GM12878 (cell line): Measurements from ENCODE around the gene ARF5. TPM values are rescaled to one million over a fixed set of nuclear protein-coding genes. Genes with fewer than 3 reads are reported as not detected.

Experiments
- ATF7 ChIP-seq: fragments of 450-650 bp; IDR thresholded peaks from 2 replicates; pipeline ENCODE4 v1.6.1; 2016; ENCODE audit warnings: low read depth, mild to moderate bottlenecking
- BCL3 ChIP-seq: IDR thresholded peaks from 2 replicates; pipeline ENCODE4 v1.6.1; 2011; ENCODE audit warnings: borderline replicate concordance, low read depth, mild to moderate bottlenecking, moderate library complexity, low read length; ENCODE audit not compliant: insufficient read depth, poor library complexity, severe bottlenecking
- BRCA1 ChIP-seq: IDR thresholded peaks from 2 replicates; pipeline ENCODE4 v1.6.1; 2011; ENCODE audit warnings: low read depth, low read length, improper control_type of control experiment
- CHD2 ChIP-seq: IDR thresholded peaks from 2 replicates; pipeline ENCODE4 v1.6.1; 2011; ENCODE audit warnings: low read depth, low read length, improper control_type of control experiment, borderline replicate concordance
- ETV6 ChIP-seq, 2 experiments: fragments of 450-650 bp in 1 of 2; IDR thresholded peaks in 1 of 2; conservative IDR thresholded peaks in 1 of 2; 2 replicates each; pipeline ENCODE4 v1.6.1; 2014; ENCODE audit warnings: antibody characterized with exemption in 1 of 2, borderline replicate concordance in 1 of 2, low read depth in 1 of 2, mild to moderate bottlenecking in 1 of 2, moderate library complexity in 1 of 2
- GABPA ChIP-seq: IDR thresholded peaks from 2 replicates; pipeline ENCODE4 v1.6.1; 2014; ENCODE audit warnings: antibody characterized with exemption, low read depth, mild to moderate bottlenecking, inconsistent platforms
- HCFC1 ChIP-seq: fragments of 150-350 bp; IDR thresholded peaks from 2 replicates; pipeline ENCODE4 v1.6.1; 2014; ENCODE audit warnings: low read length
- HDGF ChIP-seq: fragments of 450-650 bp; IDR thresholded peaks from 2 replicates; pipeline ENCODE4 v1.6.1; 2016; ENCODE audit warnings: antibody characterized with exemption
- JUNB ChIP-seq: IDR thresholded peaks from 2 replicates; pipeline ENCODE4 v1.6.1; 2016; ENCODE audit warnings: antibody characterized with exemption, mild to moderate bottlenecking
- KLF5 ChIP-seq: fragments of 450-650 bp; IDR thresholded peaks from 2 replicates; pipeline ENCODE4 v1.6.1; 2014; ENCODE audit warnings: mild to moderate bottlenecking; ENCODE audit not compliant: partially characterized antibody
- MAX ChIP-seq: IDR thresholded peaks from 2 replicates; pipeline ENCODE4 v1.6.1; 2012; ENCODE audit warnings: low read depth, low read length, improper control_type of control experiment
- NBN ChIP-seq: fragments of 450-650 bp; IDR thresholded peaks from 2 replicates; pipeline ENCODE4 v1.6.1; 2016
- PML ChIP-seq: IDR thresholded peaks from 2 replicates; pipeline ENCODE4 v1.6.1; 2012; ENCODE audit warnings: low read length, inconsistent platforms
- RBBP5 ChIP-seq: fragments of 200-600 bp; sonication (generic); conservative IDR thresholded peaks from 2 replicates; pipeline ENCODE4 v1.6.1; 2016
- REST ChIP-seq: IDR thresholded peaks from 2 replicates; pipeline ENCODE4 v1.6.1; 2012; ENCODE audit warnings: mild to moderate bottlenecking, low read depth, low read length
- SIN3A ChIP-seq: IDR thresholded peaks from 2 replicates; pipeline ENCODE4 v1.6.1; 2012; ENCODE audit warnings: low read depth, low read length, improper control_type of control experiment
- SMAD1 ChIP-seq: fragments of 450-650 bp; IDR thresholded peaks from 2 replicates; pipeline ENCODE4 v1.6.1; 2018; ENCODE audit warnings: mild to moderate bottlenecking, low read depth; ENCODE audit not compliant: partially characterized antibody
- STAT3 ChIP-seq: IDR thresholded peaks from 2 replicates; pipeline ENCODE4 v1.6.1; 2011; ENCODE audit warnings: low read depth, low read length, improper control_type of control experiment
- TARDBP ChIP-seq: IDR thresholded peaks from 2 replicates; pipeline ENCODE4 v1.6.1; 2016; ENCODE audit warnings: borderline replicate concordance
- ZBTB33 ChIP-seq: fragments of 450-650 bp; IDR thresholded peaks from 2 replicates; pipeline ENCODE4 v1.6.1; 2017; ENCODE audit warnings: mild to moderate bottlenecking
- ZNF207 ChIP-seq: fragments of 450-650 bp; IDR thresholded peaks from 2 replicates; pipeline ENCODE4 v1.6.1; 2014; ENCODE audit warnings: antibody characterized with exemption, mild to moderate bottlenecking, borderline replicate concordance
- ZNF217 ChIP-seq: fragments of 450-650 bp; IDR thresholded peaks from 2 replicates; pipeline ENCODE4 v1.6.1; 2017; ENCODE audit warnings: antibody characterized with exemption, mild to moderate bottlenecking
- ZSCAN29 ChIP-seq: fragments of 450-650 bp; IDR thresholded peaks from 2 replicates; pipeline ENCODE4 v1.6.1; 2017; ENCODE audit warnings: mild to moderate bottlenecking, moderate library complexity
- polyA plus RNA-seq, 11 experiments: library from polyadenylated mRNA; depleted of rRNA in 4 of 11; unstranded in 6 of 11; stranded (reverse) in 5 of 11; fragments of >200 nt; fragmentation: Nextera tagmentation in 4 of 11; fragmentation: Illumina TruSeq in 1 of 11; extraction: Ambion mirVana in 4 of 11; extraction: Trizol in 1 of 11; gene quantifications; 1 replicate in 1 of 11; 2 replicates in 10 of 11; pipeline versions ENCODE4 v1.2.1 to v1.2.3, GENCODE V29; 2011 to 2016; ENCODE audit warnings: inconsistent platforms in 2 of 11, missing spikeins in 2 of 11, low read depth in 1 of 11
- total RNA-seq, 4 experiments: library from RNA; depleted of rRNA in 3 of 4; stranded (reverse); fragments of >200 nt in 3 of 4; fragmentation: Illumina TruSeq in 1 of 4; extraction: Trizol in 1 of 4; gene quantifications; 2 replicates each; pipeline versions ENCODE4 v1.2.1 to v1.2.3, GENCODE V29; 2013 to 2021

ARF5 gene
- total and polyA plus RNA-seq, 10 of the 15 experiments (the other 5 are each of a cell fraction or from before 2014, with no cell fraction given): 11.0 to 210 (median 131) TPM

GRCh38 chr7:127585044-127585953, 2.9 kb upstream of the ARF5 start, which contains the start of gene GCC1 (continued):
- TF ChIP-seq GABPA (peak; percentile 88), HDGF (peak; percentile 83), KLF5 (no peak), REST (no peak), SIN3A (peak; percentile 71; the same call in 1 of the 2 replicates), SMAD1 (no peak), ZBTB33 (no peak), ATF7 (peak; percentile 94), BCL3 (no peak), MAX (peak; percentile 41; the same call in 1 of the 2 replicates), CHD2 (0 out of 2 replicates have a peak, but pooled peaks have one; percentile 52), NBN (peak; percentile 76), ETV6 (conservative IDR thresholded peaks at IDR 0.05 in 1 of 2, IDR thresholded peaks at IDR 0.05 in 1 of 2; ENCODE audit: borderline replicate concordance in 1 of 2, low read depth in 1 of 2) (no peak), BRCA1 (no peak), PML (0 out of 2 replicates have a peak, but pooled peaks have one; percentile 59), STAT3 (no peak), JUNB (no peak), ZNF217 (no peak), HCFC1 (peak; percentile 43), TARDBP (no peak), ZNF207 (no peak), RBBP5 (0 out of 2 replicates have a peak, but pooled peaks have one; percentile 42), ZSCAN29 (0 out of 2 replicates have a peak, but pooled peaks have one; percentile 56)
